ENCODE data around the gene IRAG1.

DNA sequence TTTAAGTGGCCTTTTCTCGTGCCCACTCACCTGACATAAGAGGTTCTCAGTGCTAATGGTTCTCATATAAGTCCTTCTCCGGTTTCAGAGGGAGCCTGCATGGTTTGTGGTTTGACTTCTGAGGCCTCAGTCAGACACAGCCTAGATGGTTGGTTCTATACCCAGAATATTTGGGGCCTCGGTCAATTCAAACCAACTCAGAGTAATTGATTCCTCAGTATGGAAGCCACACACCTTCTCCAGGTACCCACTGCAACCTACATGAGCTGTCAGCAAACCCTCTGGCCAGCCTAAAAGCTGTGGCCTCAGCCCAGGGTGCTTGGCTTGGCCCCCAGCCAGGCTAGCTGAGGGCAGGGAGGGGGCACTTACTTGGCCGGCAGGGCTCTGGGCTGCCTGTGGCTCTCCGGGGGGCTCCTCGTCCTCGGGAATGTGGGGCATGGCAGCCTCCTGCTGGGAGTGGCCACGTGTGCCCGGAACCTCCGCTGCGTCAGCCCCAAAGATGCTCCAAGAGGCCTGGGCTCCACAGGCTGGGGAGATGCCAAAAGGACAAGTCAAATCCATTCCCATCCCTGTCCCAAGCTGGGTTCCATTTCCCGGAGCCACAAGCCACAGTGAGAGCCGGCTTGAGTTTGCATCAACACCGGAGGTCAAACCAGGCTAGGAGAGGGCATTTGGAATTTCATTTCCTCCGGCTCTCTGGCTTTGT lies 41.7 kb downstream of the IRAG1 start:
- TF ChIP-seq, protein P1, sequence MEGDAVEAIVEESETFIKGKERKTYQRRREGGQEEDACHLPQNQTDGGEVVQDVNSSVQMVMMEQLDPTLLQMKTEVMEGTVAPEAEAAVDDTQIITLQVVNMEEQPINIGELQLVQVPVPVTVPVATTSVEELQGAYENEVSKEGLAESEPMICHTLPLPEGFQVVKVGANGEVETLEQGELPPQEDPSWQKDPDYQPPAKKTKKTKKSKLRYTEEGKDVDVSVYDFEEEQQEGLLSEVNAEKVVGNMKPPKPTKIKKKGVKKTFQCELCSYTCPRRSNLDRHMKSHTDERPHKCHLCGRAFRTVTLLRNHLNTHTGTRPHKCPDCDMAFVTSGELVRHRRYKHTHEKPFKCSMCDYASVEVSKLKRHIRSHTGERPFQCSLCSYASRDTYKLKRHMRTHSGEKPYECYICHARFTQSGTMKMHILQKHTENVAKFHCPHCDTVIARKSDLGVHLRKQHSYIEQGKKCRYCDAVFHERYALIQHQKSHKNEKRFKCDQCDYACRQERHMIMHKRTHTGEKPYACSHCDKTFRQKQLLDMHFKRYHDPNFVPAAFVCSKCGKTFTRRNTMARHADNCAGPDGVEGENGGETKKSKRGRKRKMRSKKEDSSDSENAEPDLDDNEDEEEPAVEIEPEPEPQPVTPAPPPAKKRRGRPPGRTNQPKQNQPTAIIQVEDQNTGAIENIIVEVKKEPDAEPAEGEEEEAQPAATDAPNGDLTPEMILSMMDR (IDR thresholded peaks at IDR 0.05; ENCODE audit: poor library complexity, severe bottlenecking) = no peak
- no peak for TF ChIP-seq EZH2 (IDR thresholded peaks at IDR 0.05; ENCODE audit: borderline replicate concordance, insufficient read depth, low read length, poor library complexity, severe bottlenecking)

Measured in neural cell (in vitro differentiated cells).